Activated CD8-positive, alpha-beta memory T cell treated with anti-CD3 and anti-CD28 coated beads for 36 hours (primary cell): ENCODE data around the gene LARGE2. TPM values are rescaled to one million over a fixed set of nuclear protein-coding genes. Genes with fewer than 3 reads are reported as not detected.

ENCODE experiments used
- CTCF ChIA-PET: fragments of 350-600 bp; sonication (Branson Sonifier 250); formaldehyde crosslinking; loops from one replicate; lab custom pipeline; 2021; ENCODE audit warnings: antibody characterized with exemption; lab: Charles Lee
- POLR2A ChIA-PET: fragments of 350-600 bp; sonication (Branson Sonifier 250); formaldehyde crosslinking; loops from one replicate; lab custom pipeline; 2021; ENCODE audit warnings: antibody characterized with exemption; lab: Charles Lee
- total RNA-seq, 2 experiments: library from RNA; stranded (reverse); gene quantifications; one replicate each; pipeline ENCODE4 v1.2.3, GENCODE V29; 2021

LARGE2 gene
- total RNA-seq, 2 experiments from 2014 or later, result 2.4 to 2.9 TPM

- ChIA-PET CTCF (no interaction called here), POLR2A (interaction anchor here (0.7 kb wide), 1 partner anchor 14 kb away, joined by 5 read pairs; no protein-coding TSS in a partner anchor)
Measured at GRCh38 chr11:45925550-45925949, 3.1 kb downstream of the LARGE2 start.

GRCh38 chr11:45926001-45926401 is 3.5 kb downstream of the LARGE2 start:
- ChIA-PET POLR2A (interaction anchor here (0.7 kb wide), 1 partner anchor 14 kb away, joined by 5 read pairs; no protein-coding TSS in a partner anchor), CTCF (no interaction called here)

- ChIA-PET POLR2A (no interaction called here), CTCF (no interaction called here)
Measured at GRCh38 chr11:45926536-45927331, 4.3 kb downstream of the LARGE2 start.

- CTCF ChIA-PET, result no interaction called here
- POLR2A ChIA-PET, result no interaction called here
Measured at GRCh38 chr11:45927332-45927683, 4.9 kb downstream of the LARGE2 start.

- ChIA-PET CTCF (no interaction called here), POLR2A (no interaction called here)
Measured at GRCh38 chr11:45927684-45928413, 5.4 kb downstream of the LARGE2 start.

GRCh38 chr11:45928535-45929215 is 6.2 kb downstream of the LARGE2 start:
- ChIA-PET POLR2A (no interaction called here), CTCF (no interaction called here)

GRCh38 chr11:45929486-45930030 is 7.1 kb downstream of the LARGE2 start:
- POLR2A ChIA-PET, result no interaction called here
- CTCF ChIA-PET, result no interaction called here

- CTCF ChIA-PET, result interaction anchor here (0.8 to 0.9 kb wide), 2 partner anchors 12 to 35 kb away, joined by 3 to 4 read pairs; partner anchors contain the start of gene PEX16
Measured at GRCh38 chr11:45930031-45930794, 7.8 kb downstream of the LARGE2 start.

GRCh38 chr11:45930951-45931570 is 8.6 kb downstream of the LARGE2 start:
- ChIA-PET CTCF (interaction anchor here (0.8 to 0.9 kb wide), 2 partner anchors 13 to 34 kb away, joined by 3 to 4 read pairs; partner anchors contain the start of gene PEX16), POLR2A (interaction anchor here (1.2 kb wide), 1 partner anchor 13 kb away, joined by 3 read pairs; the partner anchor contains the start of gene PEX16)

More at GRCh38 chr11:45930031-45930794, 7.8 kb downstream of the LARGE2 start:
- POLR2A ChIA-PET, result interaction anchor here (1.2 kb wide), 1 partner anchor 12 kb away, joined by 3 read pairs; the partner anchor contains the start of gene PEX16

GRCh38 chr11:45931739-45932138 is 9.3 kb downstream of the LARGE2 start:
- ChIA-PET POLR2A (interaction anchor here (1.2 kb wide), 1 partner anchor 14 kb away, joined by 3 read pairs; the partner anchor contains the start of gene PEX16), CTCF (no interaction called here)

- ChIA-PET CTCF (no interaction called here), POLR2A (no interaction called here)
Measured at GRCh38 chr11:45932217-45932616, 9.8 kb downstream of the LARGE2 start.

- ChIA-PET POLR2A (no interaction called here), CTCF (no interaction called here)
Measured at GRCh38 chr11:45933131-45933831, 10.8 kb downstream of the LARGE2 start.

- ChIA-PET CTCF (no interaction called here), POLR2A (no interaction called here)
Measured at GRCh38 chr11:45933846-45934579, 11.6 kb downstream of the LARGE2 start.

- POLR2A ChIA-PET, result no interaction called here
- CTCF ChIA-PET, result no interaction called here
Measured at GRCh38 chr11:45934580-45935318, 12.3 kb downstream of the LARGE2 start.

- CTCF ChIA-PET, result no interaction called here
- POLR2A ChIA-PET, result interaction anchor here (0.6 kb wide), 1 partner anchor 16 kb away, joined by 3 read pairs; no protein-coding TSS in a partner anchor
Measured at GRCh38 chr11:45935349-45936064, 13.1 kb downstream of the LARGE2 start.
